Measurements from ENCODE around the gene EDDM3A. TPM values are rescaled to one million over a fixed set of nuclear protein-coding genes. Genes with fewer than 3 reads are reported as not detected.
"Not testable (repeated sequence)": the region's sequence is repeated elsewhere in the genome, so short reads cannot be mapped to it uniquely, and the experiment has no call there.

The EDDM3A gene
- total RNA-seq, 2 experiments from 2014 or later = not detected

DNA sequence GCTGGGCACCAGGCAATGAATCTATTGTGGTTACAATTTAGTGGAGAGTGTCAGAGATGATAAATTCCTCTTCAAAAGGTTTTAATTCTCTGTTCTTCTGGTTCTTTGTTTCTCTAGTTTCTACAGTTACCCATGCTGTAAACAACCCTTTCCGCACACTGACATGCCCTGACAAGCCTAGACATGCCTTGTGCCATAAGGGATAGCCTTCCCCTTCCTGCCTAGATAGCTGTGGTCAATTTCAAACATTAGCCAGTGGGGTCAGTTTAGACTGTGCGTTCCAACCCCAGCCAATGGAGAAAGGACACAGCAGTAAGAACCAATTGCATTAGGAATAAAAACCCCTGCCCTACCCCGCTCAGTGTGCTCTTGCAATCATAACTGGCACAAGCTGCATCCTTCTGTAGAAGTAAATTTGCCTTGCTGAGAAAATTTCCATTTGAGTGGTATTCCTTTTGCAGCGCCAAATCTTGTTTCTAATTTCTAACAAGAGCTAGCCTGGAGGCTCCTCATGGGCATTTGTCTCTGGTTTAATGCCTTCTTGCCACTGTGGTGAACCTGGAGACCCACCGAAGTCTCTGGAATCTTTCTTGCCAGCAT is 6.4 kb downstream of the EDDM3A start:
- CTCF ChIA-PET = no interaction called here
- H3K4me3 Mint-ChIP-seq = no peak overlapping the region
- ATAC-seq = no peak

DNA sequence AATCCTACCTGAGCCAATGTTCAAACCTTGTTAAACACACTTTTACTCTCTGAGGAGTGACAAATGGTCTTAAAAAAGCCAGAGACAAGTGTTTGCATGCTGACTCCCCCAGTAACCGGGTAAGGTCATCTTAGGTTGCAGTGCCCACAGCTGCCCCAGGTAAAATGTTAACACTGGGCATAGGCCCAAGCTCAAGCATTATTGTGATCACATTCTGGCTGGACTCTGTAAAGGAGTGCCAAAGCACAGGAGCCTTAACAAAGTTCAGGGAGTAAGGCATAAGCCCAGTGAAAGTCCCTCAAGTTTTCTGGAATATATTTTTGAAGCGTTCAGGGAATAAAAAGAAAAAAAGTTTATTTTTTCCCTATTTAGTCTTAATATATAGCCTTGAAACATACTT is 8.6 kb downstream of the EDDM3A start:
- ATAC-seq = no peak
- intact Hi-C loops (cut with micrococcal nuclease) = no loop called here
- ChIA-PET CTCF (interaction anchor here (1.2 kb wide), 1 partner anchor 103 kb away, joined by 3 read pairs; no protein-coding TSS in a partner anchor), POLR2A (no interaction called here)
- no peaks in the 10 kb centered on the region for H3K36me3 Mint-ChIP-seq (ENCODE audit: low read depth)
- no peak for DNase-seq
- peaks cover 5% of the 10 kb centered on the region for H3K27me3 Mint-ChIP-seq
- H3K4me3 Mint-ChIP-seq = no peak overlapping the region
- no peaks in the 10 kb centered on the region for H3K4me1 Mint-ChIP-seq (ENCODE audit: low read depth)
- peaks cover 12% of the 10 kb centered on the region for H3K9me3 Mint-ChIP-seq
- TF ChIP-seq, protein P1, sequence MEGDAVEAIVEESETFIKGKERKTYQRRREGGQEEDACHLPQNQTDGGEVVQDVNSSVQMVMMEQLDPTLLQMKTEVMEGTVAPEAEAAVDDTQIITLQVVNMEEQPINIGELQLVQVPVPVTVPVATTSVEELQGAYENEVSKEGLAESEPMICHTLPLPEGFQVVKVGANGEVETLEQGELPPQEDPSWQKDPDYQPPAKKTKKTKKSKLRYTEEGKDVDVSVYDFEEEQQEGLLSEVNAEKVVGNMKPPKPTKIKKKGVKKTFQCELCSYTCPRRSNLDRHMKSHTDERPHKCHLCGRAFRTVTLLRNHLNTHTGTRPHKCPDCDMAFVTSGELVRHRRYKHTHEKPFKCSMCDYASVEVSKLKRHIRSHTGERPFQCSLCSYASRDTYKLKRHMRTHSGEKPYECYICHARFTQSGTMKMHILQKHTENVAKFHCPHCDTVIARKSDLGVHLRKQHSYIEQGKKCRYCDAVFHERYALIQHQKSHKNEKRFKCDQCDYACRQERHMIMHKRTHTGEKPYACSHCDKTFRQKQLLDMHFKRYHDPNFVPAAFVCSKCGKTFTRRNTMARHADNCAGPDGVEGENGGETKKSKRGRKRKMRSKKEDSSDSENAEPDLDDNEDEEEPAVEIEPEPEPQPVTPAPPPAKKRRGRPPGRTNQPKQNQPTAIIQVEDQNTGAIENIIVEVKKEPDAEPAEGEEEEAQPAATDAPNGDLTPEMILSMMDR (IDR thresholded peaks at IDR 0.05) = no peak
- no peak overlapping the region for H3K27ac Mint-ChIP-seq

More for the DNA sequence above, 6.4 kb downstream of the EDDM3A start:
- intact Hi-C loops (cut with micrococcal nuclease) = no loop called here
- POLR2A ChIA-PET = no interaction called here
- Mint-ChIP-seq H3K36me3 (ENCODE audit: low read depth) (no peaks in the 10 kb centered on the region), H3K27me3 (peaks cover 5% of the 10 kb centered on the region), H3K9me3 (peaks cover 12% of the 10 kb centered on the region), H3K4me1 (ENCODE audit: low read depth) (no peaks in the 10 kb centered on the region), H3K27ac (no peak overlapping the region)
- TF ChIP-seq, protein P1 (IDR thresholded peaks at IDR 0.05) = no peak
- DNase-seq = no peak

DNA sequence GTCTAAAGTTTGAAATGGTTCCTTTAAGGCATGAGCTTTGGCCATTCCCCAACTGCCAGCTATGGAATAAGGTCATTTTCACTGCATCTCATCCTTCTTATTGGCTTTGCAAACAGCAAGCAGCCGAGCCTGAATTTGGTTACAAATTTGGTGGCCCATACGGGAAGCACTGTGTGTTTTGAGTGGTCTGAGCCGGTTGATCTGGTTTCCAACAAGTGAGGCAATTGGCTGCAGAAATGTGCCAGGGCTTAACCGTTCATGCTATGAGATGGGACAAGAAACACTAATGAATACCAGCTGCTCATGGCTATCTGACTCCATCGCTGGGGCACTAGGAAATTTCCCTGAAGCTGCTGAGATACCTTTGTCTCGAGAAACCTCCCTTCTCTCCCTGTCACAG is 9.3 kb downstream of the EDDM3A start:
- no peak for ATAC-seq
- peaks cover 12% of the 10 kb centered on the region for H3K9me3 Mint-ChIP-seq
- H3K27me3 Mint-ChIP-seq = peaks cover 4% of the 10 kb centered on the region
- DNase-seq = no peak
- TF ChIP-seq, protein P1 (IDR thresholded peaks at IDR 0.05) = no peak
- H3K4me1 Mint-ChIP-seq (ENCODE audit: low read depth) = no peaks in the 10 kb centered on the region
- CTCF ChIA-PET = interaction anchor here (1.2 kb wide), 1 partner anchor 102 kb away, joined by 3 read pairs; no protein-coding TSS in a partner anchor
- no peak overlapping the region for H3K27ac Mint-ChIP-seq
- POLR2A ChIA-PET = no interaction called here
- intact Hi-C loops (cut with micrococcal nuclease) = no loop called here
- no peak overlapping the region for H3K4me3 Mint-ChIP-seq
- no peaks in the 10 kb centered on the region for H3K36me3 Mint-ChIP-seq (ENCODE audit: low read depth)

DNA sequence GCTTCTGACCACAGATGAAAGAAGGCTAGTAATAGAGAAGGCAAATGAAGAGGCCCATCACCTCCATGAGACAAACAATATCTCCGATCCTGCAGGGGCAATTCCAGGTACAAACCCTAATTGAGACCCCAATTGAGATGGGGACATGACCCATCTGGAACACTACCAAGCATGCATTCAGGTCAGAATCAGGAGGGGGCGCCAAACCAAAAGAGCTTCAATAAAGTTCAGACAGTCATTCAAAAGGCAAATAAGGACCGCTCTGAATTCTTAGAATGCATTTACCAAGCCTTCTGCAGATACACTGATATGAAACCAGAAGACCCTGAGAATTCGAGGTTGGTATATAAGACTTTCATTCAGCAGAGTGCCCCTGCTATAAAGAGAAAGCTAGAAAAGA is 12.3 kb downstream of the EDDM3A start:
- ATAC-seq (no peak), DNase-seq (peak; percentile 52)
- Mint-ChIP-seq H3K4me3 (no peak overlapping the region), H3K27me3 (no peaks in the 10 kb centered on the region), H3K27ac (no peak overlapping the region), H3K36me3 (ENCODE audit: low read depth) (no peaks in the 10 kb centered on the region), H3K4me1 (ENCODE audit: low read depth) (no peaks in the 10 kb centered on the region), H3K9me3 (peaks cover 3% of the 10 kb centered on the region)
- intact Hi-C loops (cut with micrococcal nuclease) = no loop called here
- POLR2A ChIA-PET = no interaction called here
- TF ChIP-seq, protein P1 (IDR thresholded peaks at IDR 0.05) = peak; percentile 33
- CTCF ChIA-PET = interaction anchor here (0.7 to 2.3 kb wide), 10 partner anchors 9 to 362 kb away, joined by 3 to 8 read pairs (median 4); no protein-coding TSS in a partner anchor

DNA sequence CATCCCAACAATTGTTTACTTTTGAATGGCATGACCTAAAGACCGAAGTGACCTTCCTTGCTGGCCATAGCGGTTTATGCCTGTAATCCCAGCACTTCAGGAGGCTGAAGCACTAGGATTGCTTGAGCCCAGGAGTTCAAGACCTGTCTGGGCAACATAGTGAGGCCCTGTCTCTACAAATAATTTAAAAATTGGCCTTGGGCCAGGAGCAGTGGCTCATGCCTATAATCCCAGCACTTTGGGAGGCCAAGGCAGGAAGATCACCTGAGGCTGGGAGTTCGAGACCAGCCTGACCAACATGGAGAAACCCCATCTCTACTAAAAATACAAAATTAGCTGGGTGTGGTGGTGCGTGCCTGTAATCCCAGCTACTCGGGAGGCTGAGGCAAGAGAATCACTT is 13.8 kb downstream of the EDDM3A start:
- H3K4me3 Mint-ChIP-seq; H3K9me3 Mint-ChIP-seq; POLR2A ChIA-PET; H3K36me3 Mint-ChIP-seq (ENCODE audit: low read depth); H3K4me1 Mint-ChIP-seq (ENCODE audit: low read depth); H3K27me3 Mint-ChIP-seq; H3K27ac Mint-ChIP-seq; ATAC-seq; DNase-seq; CTCF ChIA-PET; intact Hi-C loops (cut with micrococcal nuclease): not testable (repeated sequence)

All from activated CD8-positive, alpha-beta T cell treated with anti-CD3 and anti-CD28 coated beads for 36 hours (primary cell).